GM23338 (cell line): ENCODE data around the gene UBN1. TPM values are rescaled to one million over a fixed set of nuclear protein-coding genes. Genes with fewer than 3 reads are reported as not detected.

Experiments used
- EZH2 ChIP-seq: fragments of 200-600 bp; sonication (generic); IDR thresholded peaks from one replicate; pipeline ENCODE4 v1.8.0; 2017; ENCODE audit warnings: antibody characterized with exemption, mild to moderate bottlenecking, low read depth; ENCODE audit not compliant: unreplicated experiment
- JUNB ChIP-seq: IDR thresholded peaks from one replicate; pipeline ENCODE4 v1.6.1; 2016; ENCODE audit warnings: antibody characterized with exemption; ENCODE audit not compliant: unreplicated experiment
- NANOG ChIP-seq: IDR thresholded peaks from 2 replicates; pipeline ENCODE4 v1.6.1; 2016; ENCODE audit warnings: antibody characterized with exemption, borderline replicate concordance
- POLR2AphosphoS5 ChIP-seq: IDR thresholded peaks from 2 replicates; pipeline ENCODE4 v1.6.1; 2016; ENCODE audit warnings: antibody characterized with exemption, low read depth
- ZNF114 ChIP-seq: fragments of 250-450 bp; sonication (Bioruptor Pico); IDR thresholded peaks from 2 replicates; pipeline ENCODE4 v1.5.0; 2020; ENCODE audit warnings: mild to moderate bottlenecking, moderate library complexity
- polyA plus RNA-seq: library from polyadenylated mRNA; unstranded; fragments of >200 nt; fragmentation: Nextera tagmentation; extraction: Ambion mirVana; gene quantifications from 2 replicates; pipeline ENCODE4 v1.2.1, GENCODE V29; 2016
- total RNA-seq: library from RNA; depleted of rRNA; stranded (reverse); fragments of >200 nt; shearing (Covaris generic); gene quantifications from 2 replicates; pipeline ENCODE4 v1.2.3, GENCODE V29; 2014
- TF ChIP-seq, protein P1 (sequence below): fragments of 250-450 bp; sonication (Bioruptor Pico); IDR thresholded peaks from 2 replicates; pipeline ENCODE4 v1.5.0; 2020; ENCODE audit warnings: mild to moderate bottlenecking, moderate library complexity
- TF ChIP-seq, protein P2 (sequence below): IDR thresholded peaks from one replicate; pipeline ENCODE4 v1.6.1; 2018; ENCODE audit warnings: antibody characterized with exemption; ENCODE audit not compliant: unreplicated experiment

Gene UBN1
- total and polyA plus RNA-seq, 2 experiments from 2014 or later, result 18.3 to 46.8 TPM

- TF ChIP-seq, protein P1, sequence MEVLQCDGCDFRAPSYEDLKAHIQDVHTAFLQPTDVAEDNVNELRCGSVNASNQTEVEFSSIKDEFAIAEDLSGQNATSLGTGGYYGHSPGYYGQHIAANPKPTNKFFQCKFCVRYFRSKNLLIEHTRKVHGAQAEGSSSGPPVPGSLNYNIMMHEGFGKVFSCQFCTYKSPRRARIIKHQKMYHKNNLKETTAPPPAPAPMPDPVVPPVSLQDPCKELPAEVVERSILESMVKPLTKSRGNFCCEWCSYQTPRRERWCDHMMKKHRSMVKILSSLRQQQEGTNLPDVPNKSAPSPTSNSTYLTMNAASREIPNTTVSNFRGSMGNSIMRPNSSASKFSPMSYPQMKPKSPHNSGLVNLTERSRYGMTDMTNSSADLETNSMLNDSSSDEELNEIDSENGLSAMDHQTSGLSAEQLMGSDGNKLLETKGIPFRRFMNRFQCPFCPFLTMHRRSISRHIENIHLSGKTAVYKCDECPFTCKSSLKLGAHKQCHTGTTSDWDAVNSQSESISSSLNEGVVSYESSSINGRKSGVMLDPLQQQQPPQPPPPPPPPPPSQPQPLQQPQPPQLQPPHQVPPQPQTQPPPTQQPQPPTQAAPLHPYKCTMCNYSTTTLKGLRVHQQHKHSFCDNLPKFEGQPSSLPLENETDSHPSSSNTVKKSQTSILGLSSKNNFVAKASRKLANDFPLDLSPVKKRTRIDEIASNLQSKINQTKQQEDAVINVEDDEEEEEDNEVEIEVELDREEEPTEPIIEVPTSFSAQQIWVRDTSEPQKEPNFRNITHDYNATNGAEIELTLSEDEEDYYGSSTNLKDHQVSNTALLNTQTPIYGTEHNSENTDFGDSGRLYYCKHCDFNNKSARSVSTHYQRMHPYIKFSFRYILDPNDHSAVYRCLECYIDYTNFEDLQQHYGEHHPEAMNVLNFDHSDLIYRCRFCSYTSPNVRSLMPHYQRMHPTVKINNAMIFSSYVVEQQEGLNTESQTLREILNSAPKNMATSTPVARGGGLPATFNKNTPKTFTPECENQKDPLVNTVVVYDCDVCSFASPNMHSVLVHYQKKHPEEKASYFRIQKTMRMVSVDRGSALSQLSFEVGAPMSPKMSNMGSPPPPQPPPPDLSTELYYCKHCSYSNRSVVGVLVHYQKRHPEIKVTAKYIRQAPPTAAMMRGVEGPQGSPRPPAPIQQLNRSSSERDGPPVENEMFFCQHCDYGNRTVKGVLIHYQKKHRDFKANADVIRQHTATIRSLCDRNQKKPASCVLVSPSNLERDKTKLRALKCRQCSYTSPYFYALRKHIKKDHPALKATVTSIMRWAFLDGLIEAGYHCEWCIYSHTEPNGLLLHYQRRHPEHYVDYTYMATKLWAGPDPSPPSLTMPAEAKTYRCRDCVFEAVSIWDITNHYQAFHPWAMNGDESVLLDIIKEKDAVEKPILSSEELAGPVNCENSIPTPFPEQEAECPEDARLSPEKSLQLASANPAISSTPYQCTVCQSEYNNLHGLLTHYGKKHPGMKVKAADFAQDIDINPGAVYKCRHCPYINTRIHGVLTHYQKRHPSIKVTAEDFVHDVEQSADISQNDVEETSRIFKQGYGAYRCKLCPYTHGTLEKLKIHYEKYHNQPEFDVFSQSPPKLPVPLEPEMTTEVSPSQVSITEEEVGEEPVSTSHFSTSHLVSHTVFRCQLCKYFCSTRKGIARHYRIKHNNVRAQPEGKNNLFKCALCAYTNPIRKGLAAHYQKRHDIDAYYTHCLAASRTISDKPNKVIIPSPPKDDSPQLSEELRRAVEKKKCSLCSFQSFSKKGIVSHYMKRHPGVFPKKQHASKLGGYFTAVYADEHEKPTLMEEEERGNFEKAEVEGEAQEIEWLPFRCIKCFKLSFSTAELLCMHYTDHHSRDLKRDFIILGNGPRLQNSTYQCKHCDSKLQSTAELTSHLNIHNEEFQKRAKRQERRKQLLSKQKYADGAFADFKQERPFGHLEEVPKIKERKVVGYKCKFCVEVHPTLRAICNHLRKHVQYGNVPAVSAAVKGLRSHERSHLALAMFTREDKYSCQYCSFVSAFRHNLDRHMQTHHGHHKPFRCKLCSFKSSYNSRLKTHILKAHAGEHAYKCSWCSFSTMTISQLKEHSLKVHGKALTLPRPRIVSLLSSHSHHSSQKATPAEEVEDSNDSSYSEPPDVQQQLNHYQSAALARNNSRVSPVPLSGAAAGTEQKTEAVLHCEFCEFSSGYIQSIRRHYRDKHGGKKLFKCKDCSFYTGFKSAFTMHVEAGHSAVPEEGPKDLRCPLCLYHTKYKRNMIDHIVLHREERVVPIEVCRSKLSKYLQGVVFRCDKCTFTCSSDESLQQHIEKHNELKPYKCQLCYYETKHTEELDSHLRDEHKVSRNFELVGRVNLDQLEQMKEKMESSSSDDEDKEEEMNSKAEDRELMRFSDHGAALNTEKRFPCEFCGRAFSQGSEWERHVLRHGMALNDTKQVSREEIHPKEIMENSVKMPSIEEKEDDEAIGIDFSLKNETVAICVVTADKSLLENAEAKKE, result no peak
- no peak for TF ChIP-seq ZNF114 (CRISPR knock-in tag)
- TF ChIP-seq POLR2AphosphoS5, result no peak
- no peak for TF ChIP-seq JUNB
- TF ChIP-seq EZH2, result no peak
- TF ChIP-seq, protein P2, sequence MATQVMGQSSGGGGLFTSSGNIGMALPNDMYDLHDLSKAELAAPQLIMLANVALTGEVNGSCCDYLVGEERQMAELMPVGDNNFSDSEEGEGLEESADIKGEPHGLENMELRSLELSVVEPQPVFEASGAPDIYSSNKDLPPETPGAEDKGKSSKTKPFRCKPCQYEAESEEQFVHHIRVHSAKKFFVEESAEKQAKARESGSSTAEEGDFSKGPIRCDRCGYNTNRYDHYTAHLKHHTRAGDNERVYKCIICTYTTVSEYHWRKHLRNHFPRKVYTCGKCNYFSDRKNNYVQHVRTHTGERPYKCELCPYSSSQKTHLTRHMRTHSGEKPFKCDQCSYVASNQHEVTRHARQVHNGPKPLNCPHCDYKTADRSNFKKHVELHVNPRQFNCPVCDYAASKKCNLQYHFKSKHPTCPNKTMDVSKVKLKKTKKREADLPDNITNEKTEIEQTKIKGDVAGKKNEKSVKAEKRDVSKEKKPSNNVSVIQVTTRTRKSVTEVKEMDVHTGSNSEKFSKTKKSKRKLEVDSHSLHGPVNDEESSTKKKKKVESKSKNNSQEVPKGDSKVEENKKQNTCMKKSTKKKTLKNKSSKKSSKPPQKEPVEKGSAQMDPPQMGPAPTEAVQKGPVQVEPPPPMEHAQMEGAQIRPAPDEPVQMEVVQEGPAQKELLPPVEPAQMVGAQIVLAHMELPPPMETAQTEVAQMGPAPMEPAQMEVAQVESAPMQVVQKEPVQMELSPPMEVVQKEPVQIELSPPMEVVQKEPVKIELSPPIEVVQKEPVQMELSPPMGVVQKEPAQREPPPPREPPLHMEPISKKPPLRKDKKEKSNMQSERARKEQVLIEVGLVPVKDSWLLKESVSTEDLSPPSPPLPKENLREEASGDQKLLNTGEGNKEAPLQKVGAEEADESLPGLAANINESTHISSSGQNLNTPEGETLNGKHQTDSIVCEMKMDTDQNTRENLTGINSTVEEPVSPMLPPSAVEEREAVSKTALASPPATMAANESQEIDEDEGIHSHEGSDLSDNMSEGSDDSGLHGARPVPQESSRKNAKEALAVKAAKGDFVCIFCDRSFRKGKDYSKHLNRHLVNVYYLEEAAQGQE, result no peak
- no peak for TF ChIP-seq NANOG
These were observed 77.5 kb downstream of the UBN1 start (continued) for GRCh38 chr16:4924593-4925292.
